T-helper 17 cell (primary cell): Measurements from ENCODE around the gene LRCOL1. TPM values are rescaled to one million over a fixed set of nuclear protein-coding genes. Genes with fewer than 3 reads are reported as not detected.

ENCODE experiments used
- ATAC-seq: fragments of 150-1000 bp; cut with Tn5 transposase; 2 replicates; pipeline ENCODE4 v1.10.0; 2021; ENCODE audit warnings: mild to moderate bottlenecking, moderate library complexity
- DNase-seq, 3 donors: peaks; one replicate each; pipeline versions ENCODE4 v3.0.0 to v3.0.0-alpha.2; 2020 to 2021
- H3K9me3 ChIP-seq: one replicate; pipeline ENCODE4 v1.7.0; 2013; ENCODE audit warnings: low read length, mild to moderate bottlenecking; ENCODE audit not compliant: control insufficient read depth, poor library complexity, severe bottlenecking
- H3K27ac Mint-ChIP-seq: one replicate; pipeline ENCODE4 v1.8.0; 2022; ENCODE audit warnings: mild to moderate bottlenecking, moderate library complexity, mixed read lengths
- H3K27me3 Mint-ChIP-seq: one replicate; pipeline ENCODE4 v1.8.0; 2022; ENCODE audit warnings: mixed read lengths
- H3K36me3 Mint-ChIP-seq: one replicate; pipeline ENCODE4 v1.8.0; 2022; ENCODE audit warnings: low read depth, mixed read lengths
- H3K4me1 Mint-ChIP-seq: one replicate; pipeline ENCODE4 v1.8.0; 2022; ENCODE audit warnings: mild to moderate bottlenecking, mixed read lengths
- H3K4me3 Mint-ChIP-seq: one replicate; pipeline ENCODE4 v1.8.0; 2022; ENCODE audit warnings: mild to moderate bottlenecking, moderate library complexity, mixed read lengths
- total RNA-seq, 4 donors: library from RNA in 2 of 4; stranded (reverse) in 2 of 4; gene quantifications; one replicate each; pipeline ENCODE4 v1.2.3 and lab custom pipeline; 2022 to 2026

The LRCOL1 gene
- total RNA-seq, 2 donors from 2014 or later = not detected

DNA sequence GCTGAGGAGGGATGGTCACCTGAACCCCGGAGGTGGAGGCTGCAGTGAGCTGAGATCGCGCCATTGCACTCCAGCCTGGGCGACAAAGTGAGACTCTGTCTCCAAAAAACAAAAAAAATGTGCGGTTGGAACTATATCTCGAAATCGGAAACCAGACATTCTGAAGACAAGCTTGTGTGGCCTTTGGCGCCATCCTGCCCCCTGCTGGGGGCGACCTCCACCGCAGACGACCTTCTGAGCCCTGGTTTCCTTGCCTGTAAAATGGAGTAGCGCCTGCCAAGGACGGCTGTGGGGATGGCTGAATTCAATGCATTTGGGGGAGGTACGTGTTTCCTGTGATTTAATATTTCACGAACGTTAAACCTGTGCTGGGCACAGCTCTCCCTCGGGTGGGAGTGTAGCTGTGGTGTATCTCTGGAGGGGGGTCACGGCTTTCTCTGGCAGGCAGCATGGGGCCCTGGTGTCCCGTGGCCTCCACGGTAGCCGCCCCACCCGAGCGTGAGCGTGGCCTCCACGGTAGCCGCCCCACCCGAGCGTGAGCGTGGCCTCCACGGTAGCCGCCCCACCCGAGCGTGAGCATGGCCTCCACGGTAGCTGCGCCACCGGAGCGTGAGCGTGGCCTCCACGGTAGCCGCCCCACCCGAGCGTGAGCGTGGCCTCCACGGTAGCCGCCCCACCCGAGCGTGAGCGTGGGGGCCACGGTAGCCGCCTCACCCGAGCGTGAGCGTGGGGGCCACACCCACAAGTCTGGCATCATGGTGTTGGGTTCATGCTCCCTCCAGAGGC lies 55.3 kb downstream of the LRCOL1 start:
- ATAC-seq (no peak), DNase-seq (no peak)
- no peak overlapping the region for H3K4me3 Mint-ChIP-seq
- peaks cover 6% of the 10 kb centered on the region for H3K36me3 Mint-ChIP-seq
- no peaks in the 10 kb centered on the region for H3K9me3 ChIP-seq
- H3K4me1 Mint-ChIP-seq = peaks cover 14% of the 10 kb centered on the region
- H3K27me3 Mint-ChIP-seq = no peaks in the 10 kb centered on the region
- peak overlapping the region; percentile 57 for H3K27ac Mint-ChIP-seq

Other genes with a start within 250 kb of the LRCOL1 start
- 10 to 100 TPM; 79.3 to 86.3 TPM for gene FBRSL1, start 120.4 kb downstream of the LRCOL1 start, total RNA-seq
- not detected for gene P2RX2, start 8.2 kb upstream of the LRCOL1 start, total RNA-seq
- 10 to 100 TPM; 50.4 to 54.7 TPM for gene POLE, start 76.8 kb upstream of the LRCOL1 start, total RNA-seq
- gene PXMP2, start 77.0 kb upstream of the LRCOL1 start, total RNA-seq = 1 to 10 TPM; 3.0 to 3.1 TPM
- 10 to 100 TPM; 19.6 to 23.8 TPM for gene PGAM5, start 100.3 kb upstream of the LRCOL1 start, total RNA-seq
- 10 to 100 TPM; 82.4 to 84.2 TPM for gene ANKLE2, start 151.2 kb upstream of the LRCOL1 start, total RNA-seq
- 10 to 100 TPM; 44.0 to 45.4 TPM for gene GOLGA3, start 218.3 kb upstream of the LRCOL1 start, total RNA-seq